ENCODE data around the gene MAN1C1.

DNA sequence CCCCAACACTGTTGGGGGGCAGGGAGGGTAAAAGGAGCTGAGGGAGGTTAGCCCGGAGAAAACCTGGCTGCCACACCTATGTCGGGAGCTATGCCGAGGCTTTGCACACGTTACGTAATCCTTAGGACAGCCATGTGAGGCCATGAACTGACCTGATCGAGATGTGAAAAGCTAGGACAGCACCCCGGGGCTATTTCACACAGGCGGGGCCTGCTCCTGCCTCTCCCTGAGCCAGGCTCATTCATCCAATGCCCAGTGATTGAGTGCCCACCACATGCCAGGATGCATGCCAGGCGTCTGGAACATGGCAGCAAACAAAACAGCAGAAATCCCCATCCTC, 43.0 kb upstream of the MAN1C1 start:
- TF ChIP-seq PHB2 (IDR thresholded peaks at IDR 0.05; ENCODE audit: low read depth) (no peak), SLC30A9 (CRISPR knock-in tag; IDR thresholded peaks at IDR 0.05) (no peak), FOS (IDR thresholded peaks at IDR 0.05; ENCODE audit: extremely low read depth, insufficient read length) (no peak)
